Measurements from ENCODE around the gene GANAB. TPM values are rescaled to one million over a fixed set of nuclear protein-coding genes. Genes with fewer than 3 reads are reported as not detected.
A peak's percentile ranks its signal among the peaks of the same experiment; 100 is the strongest.
"Not testable (repeated sequence)": the region's sequence is repeated elsewhere in the genome, so short reads cannot be mapped to it uniquely, and the experiment has no call there.

GANAB gene
- total RNA-seq = 50.1 TPM

DNA sequence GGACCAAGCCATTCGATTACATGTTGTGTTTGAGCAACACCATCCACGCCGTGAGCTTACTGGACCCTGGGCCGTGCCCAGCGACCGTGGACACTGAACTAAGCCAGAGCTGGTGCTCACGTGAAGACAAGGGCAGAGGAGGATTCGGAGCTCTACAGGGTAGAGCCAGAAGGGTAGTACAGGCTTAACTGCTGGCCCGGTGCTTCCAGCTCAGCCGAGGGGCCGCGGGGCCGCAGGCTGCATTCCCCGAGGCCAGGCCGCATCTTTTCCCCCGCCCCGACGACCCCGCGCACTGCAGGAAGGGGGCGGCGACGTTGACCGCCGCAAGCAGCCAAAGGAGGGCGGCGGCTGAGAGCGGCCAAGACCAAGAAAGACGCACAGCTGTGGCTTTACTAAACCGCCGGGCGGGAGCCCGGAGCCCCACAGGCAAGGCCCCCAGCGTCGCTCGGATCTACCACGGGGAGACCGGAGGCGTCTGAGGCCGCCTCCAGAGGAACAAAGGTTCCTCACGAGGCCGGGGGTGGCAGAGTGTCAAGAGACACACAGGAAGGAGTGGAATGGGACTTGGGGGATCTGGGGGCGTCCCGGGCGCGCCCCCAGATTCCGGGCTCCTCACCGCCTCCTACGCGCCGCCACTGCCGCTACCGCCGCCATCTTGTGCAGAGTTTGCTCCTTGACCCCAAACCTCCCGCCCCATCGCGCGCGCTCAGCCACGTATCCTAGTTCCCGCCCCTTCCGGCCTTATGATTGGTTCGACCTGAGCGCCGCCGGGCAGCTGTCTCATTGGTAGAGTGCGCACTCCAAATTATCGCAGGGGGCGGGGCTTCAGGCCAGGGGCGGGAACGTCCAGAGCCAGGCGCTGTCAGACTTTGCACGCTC is at the start of gene GANAB:
TSS of gene GANAB (minus strand) at position 668 of the 879 bp plus-strand sequence. CDS start at position 654, 14 bp downstream.
- Histone ChIP-seq H3K4me1 (ENCODE audit: insufficient read depth, low read length) (peaks cover 26% of the 10 kb centered on the region), H3K9me3 (ENCODE audit: low read depth, low read length) (no peaks in the 10 kb centered on the region), H3K27me3 (ENCODE audit: insufficient read depth, low read length) (no peaks in the 10 kb centered on the region), H3K4me3 (ENCODE audit: low read length) (peak within 1 kb of the TSS; percentile 97)

- no peaks in the 10 kb centered on the region for H3K27me3 ChIP-seq (ENCODE audit: insufficient read depth, low read length)
- no peaks in the 10 kb centered on the region for H3K9me3 ChIP-seq (ENCODE audit: low read depth, low read length)
- no peaks in the 10 kb centered on the region for H3K4me1 ChIP-seq (ENCODE audit: insufficient read depth, low read length)
- H3K4me3 ChIP-seq (ENCODE audit: low read length) = no peak overlapping the region
These were observed 48.2 kb upstream of the GANAB start for GRCh38 chr11:62694455-62695167.

GRCh38 chr11:62693624-62694023 is 47.2 kb upstream of the GANAB start:
- not testable (repeated sequence) for H3K9me3 ChIP-seq (ENCODE audit: low read depth, low read length); H3K4me1 ChIP-seq (ENCODE audit: insufficient read depth, low read length)

DNA sequence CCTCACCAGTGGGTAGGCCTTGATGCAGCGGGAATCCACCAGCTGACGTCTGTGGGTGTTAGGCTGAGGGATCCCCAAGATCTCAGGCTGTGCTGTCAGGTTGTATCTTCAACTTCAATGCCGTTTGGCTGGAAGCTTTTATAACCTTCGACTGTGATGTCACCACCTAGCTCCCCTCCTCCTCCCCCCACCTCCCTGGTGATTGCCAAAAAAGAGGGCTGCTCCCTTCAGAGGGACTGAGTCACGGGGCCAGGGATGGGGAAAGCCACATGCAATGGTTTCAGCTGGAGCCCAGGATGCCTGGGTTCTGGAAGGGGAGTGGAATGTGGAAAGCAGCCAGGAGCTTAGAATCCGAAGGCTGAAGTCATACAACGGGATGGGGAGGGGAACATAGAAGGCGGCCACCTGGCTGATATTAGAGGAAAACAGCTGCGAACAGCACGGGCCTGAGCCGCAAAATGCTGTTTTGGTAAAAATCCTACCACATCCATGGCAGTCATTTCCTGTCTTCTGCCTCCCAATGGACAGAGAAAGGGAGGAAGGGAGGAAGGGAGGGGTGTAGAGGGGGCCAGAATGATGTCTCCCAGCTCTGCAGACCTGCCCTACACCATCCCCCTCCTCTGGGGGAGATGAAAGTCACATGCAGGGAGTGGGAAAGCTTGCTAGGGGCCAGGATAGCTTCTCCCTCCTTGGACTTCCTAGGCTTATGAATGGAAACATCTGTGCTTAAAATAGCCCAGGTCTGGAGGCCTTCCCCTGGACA is 43.2 kb upstream of the GANAB start, which contains the start of gene LRRN4CL:
TSS of gene LRRN4CL (minus strand) at position 110 of the 763 bp plus-strand sequence. CDS start 1,022 bp downstream, outside the sequence.
- H3K27me3 ChIP-seq (ENCODE audit: insufficient read depth, low read length) = peaks cover 16% of the 10 kb centered on the region
- H3K9me3 ChIP-seq (ENCODE audit: low read depth, low read length) = no peaks in the 10 kb centered on the region
- H3K4me3 ChIP-seq (ENCODE audit: low read length) = no peak within 1 kb of the TSS
- H3K4me1 ChIP-seq (ENCODE audit: insufficient read depth, low read length) = no peaks in the 10 kb centered on the region

More at GRCh38 chr11:62693624-62694023, 47.2 kb upstream of the GANAB start:
- H3K4me3 ChIP-seq (ENCODE audit: low read length); H3K27me3 ChIP-seq (ENCODE audit: insufficient read depth, low read length): not testable (repeated sequence)

- Histone ChIP-seq H3K27me3 (ENCODE audit: insufficient read depth, low read length) (peaks cover 16% of the 10 kb centered on the region), H3K9me3 (ENCODE audit: low read depth, low read length) (no peaks in the 10 kb centered on the region), H3K4me3 (ENCODE audit: low read length) (no peak overlapping the region), H3K4me1 (ENCODE audit: insufficient read depth, low read length) (no peaks in the 10 kb centered on the region)
These were observed 42.1 kb upstream of the GANAB start for GRCh38 chr11:62688491-62688890.

DNA sequence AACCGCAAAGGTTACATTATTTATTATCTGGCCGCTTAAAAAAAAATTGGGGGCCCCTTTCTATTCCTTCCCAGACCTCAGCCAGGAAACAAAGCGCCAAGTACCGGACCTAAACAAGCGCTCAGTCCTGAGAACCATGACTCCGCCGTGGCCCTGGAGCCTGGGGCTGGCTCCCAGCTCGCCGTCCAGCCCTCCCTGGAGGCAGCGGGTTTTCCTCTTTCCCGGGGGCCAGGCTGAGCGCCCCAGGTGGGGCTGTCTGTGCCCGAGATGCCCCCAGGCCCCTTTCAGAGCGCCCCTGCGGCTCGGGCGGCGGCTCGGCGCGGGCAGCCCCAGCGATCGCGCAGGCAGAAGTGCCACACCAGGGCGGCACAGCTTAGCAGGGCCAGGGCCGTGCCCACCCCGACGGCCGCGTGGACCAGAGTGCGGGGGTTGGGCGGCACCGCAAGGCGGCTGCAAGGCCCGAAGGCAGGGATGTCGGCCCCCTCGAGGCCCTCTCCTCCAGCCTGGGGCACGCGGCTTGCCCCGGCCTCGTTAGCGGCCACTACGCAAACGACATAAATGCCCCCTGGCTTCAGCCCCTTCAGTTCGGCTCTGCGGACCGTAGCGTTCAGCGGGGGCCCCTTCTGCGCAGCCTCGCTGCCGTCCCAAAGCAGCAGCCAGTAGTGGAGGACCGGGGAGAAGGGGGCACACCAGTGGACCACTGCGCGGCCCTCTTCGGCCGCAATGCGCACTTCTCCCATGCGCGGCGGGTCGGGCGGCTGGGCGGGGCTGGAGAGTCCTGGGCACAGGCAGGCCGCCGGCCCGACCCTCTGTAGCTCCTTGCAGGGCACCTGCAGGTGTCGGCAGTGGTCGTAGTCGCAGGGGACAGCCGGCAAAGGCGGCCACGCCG is 41.3 kb upstream of the GANAB start:
- Histone ChIP-seq H3K9me3 (ENCODE audit: low read depth, low read length) (no peaks in the 10 kb centered on the region), H3K4me3 (ENCODE audit: low read length) (no peak overlapping the region), H3K4me1 (ENCODE audit: insufficient read depth, low read length) (no peaks in the 10 kb centered on the region), H3K27me3 (ENCODE audit: insufficient read depth, low read length) (peaks cover 16% of the 10 kb centered on the region)

- no peak overlapping the region for H3K4me3 ChIP-seq (ENCODE audit: low read length)
- H3K9me3 ChIP-seq (ENCODE audit: low read depth, low read length) = no peaks in the 10 kb centered on the region
- peaks cover 16% of the 10 kb centered on the region for H3K4me1 ChIP-seq (ENCODE audit: insufficient read depth, low read length)
- peaks cover 7% of the 10 kb centered on the region for H3K27me3 ChIP-seq (ENCODE audit: insufficient read depth, low read length)
These were observed 36.1 kb upstream of the GANAB start for GRCh38 chr11:62682518-62682917.

- no peak overlapping the region for H3K4me3 ChIP-seq (ENCODE audit: low read length)
- H3K27me3 ChIP-seq (ENCODE audit: insufficient read depth, low read length) = no peaks in the 10 kb centered on the region
- no peaks in the 10 kb centered on the region for H3K9me3 ChIP-seq (ENCODE audit: low read depth, low read length)
- H3K4me1 ChIP-seq (ENCODE audit: insufficient read depth, low read length) = peaks cover 27% of the 10 kb centered on the region
These were observed 34.4 kb upstream of the GANAB start for GRCh38 chr11:62680825-62681240.

- peaks cover 27% of the 10 kb centered on the region for H3K4me1 ChIP-seq (ENCODE audit: insufficient read depth, low read length)
- no peaks in the 10 kb centered on the region for H3K9me3 ChIP-seq (ENCODE audit: low read depth, low read length)
These were observed 32.6 kb upstream of the GANAB start, which contains the start of gene UBXN1 for GRCh38 chr11:62678770-62679696. TSS of gene UBXN1 (minus strand) at chr11:62679073. CDS start at chr11:62678923, 150 bp downstream.

GRCh38 chr11:62678433-62678769 is 32.0 kb upstream of the GANAB start:
- H3K27me3 ChIP-seq (ENCODE audit: insufficient read depth, low read length) = no peaks in the 10 kb centered on the region
- H3K4me3 ChIP-seq (ENCODE audit: low read length) = peak overlapping the region; percentile 99

More at GRCh38 chr11:62678770-62679696, 32.6 kb upstream of the GANAB start, which contains the start of gene UBXN1:
- peak within 1 kb of the TSS; percentile 99 for H3K4me3 ChIP-seq (ENCODE audit: low read length)
- H3K27me3 ChIP-seq (ENCODE audit: insufficient read depth, low read length) = no peaks in the 10 kb centered on the region

GRCh38 chr11:62677714-62678113 is 31.3 kb upstream of the GANAB start:
- Histone ChIP-seq H3K4me1 (ENCODE audit: insufficient read depth, low read length) (peaks cover 36% of the 10 kb centered on the region), H3K27me3 (ENCODE audit: insufficient read depth, low read length) (no peaks in the 10 kb centered on the region), H3K9me3 (ENCODE audit: low read depth, low read length) (no peaks in the 10 kb centered on the region), H3K4me3 (ENCODE audit: low read length) (no peak overlapping the region)

More at GRCh38 chr11:62678433-62678769, 32.0 kb upstream of the GANAB start:
- peaks cover 29% of the 10 kb centered on the region for H3K4me1 ChIP-seq (ENCODE audit: insufficient read depth, low read length)
- no peaks in the 10 kb centered on the region for H3K9me3 ChIP-seq (ENCODE audit: low read depth, low read length)

DNA sequence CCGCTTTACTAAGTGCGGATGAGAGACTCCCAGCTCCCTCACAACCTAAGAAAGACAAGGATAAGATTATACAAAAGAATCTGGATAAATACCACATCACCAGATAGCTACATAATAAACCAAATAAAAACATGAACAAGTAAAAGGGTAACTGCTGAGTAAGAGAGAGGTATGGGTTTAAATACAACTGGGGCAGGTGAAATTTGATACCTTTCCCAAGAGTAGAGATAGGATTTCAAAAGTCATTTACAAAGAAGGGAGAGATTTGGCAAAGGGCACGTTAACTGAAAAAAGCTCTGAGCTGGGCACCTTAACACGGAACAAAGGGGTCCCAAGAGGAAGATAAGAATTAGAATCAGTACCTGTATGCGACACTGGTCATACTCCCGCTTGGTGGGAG is 30.7 kb upstream of the GANAB start:
- Histone ChIP-seq H3K4me1 (ENCODE audit: insufficient read depth, low read length) (peaks cover 42% of the 10 kb centered on the region), H3K9me3 (ENCODE audit: low read depth, low read length) (no peaks in the 10 kb centered on the region), H3K27me3 (ENCODE audit: insufficient read depth, low read length) (no peaks in the 10 kb centered on the region)

GRCh38 chr11:62676698-62677097 is 30.3 kb upstream of the GANAB start:
- Histone ChIP-seq H3K4me3 (ENCODE audit: low read length) (no peak overlapping the region), H3K9me3 (ENCODE audit: low read depth, low read length) (no peaks in the 10 kb centered on the region), H3K27me3 (ENCODE audit: insufficient read depth, low read length) (no peaks in the 10 kb centered on the region), H3K4me1 (ENCODE audit: insufficient read depth, low read length) (peaks cover 42% of the 10 kb centered on the region)

More for the DNA sequence above, 30.7 kb upstream of the GANAB start:
- H3K4me3 ChIP-seq (ENCODE audit: low read length) = no peak overlapping the region
